Activated naive CD8-positive, alpha-beta T cell treated with anti-CD3 and anti-CD28 coated beads, Interleukin-2, amount 50 U/mL, for 16 hours (primary cell): ENCODE results near the gene LDLRAD3.
"Not testable (repeated sequence)": the region's sequence is repeated elsewhere in the genome, so short reads cannot be mapped to it uniquely, and the experiment has no call there.

Experiments used
- DNase-seq: peaks from one replicate; pipeline ENCODE4 v3.0.0-alpha.2; 2020; ENCODE audit warnings: low read depth, low spot score

LDLRAD3 gene

GRCh38 chr11:36162006-36162882 is 218.4 kb downstream of the LDLRAD3 start:
- DNase-seq, result no peak

- DNase-seq, result no peak
These were observed 219.1 kb downstream of the LDLRAD3 start for GRCh38 chr11:36162883-36163434.

- DNase-seq, result no peak
These were observed 220.8 kb downstream of the LDLRAD3 start for GRCh38 chr11:36164506-36165250.

GRCh38 chr11:36165621-36166397 is 221.9 kb downstream of the LDLRAD3 start:
- no peak for DNase-seq

- DNase-seq, result no peak
These were observed 223.2 kb downstream of the LDLRAD3 start for GRCh38 chr11:36167073-36167472.

- no peak for DNase-seq
These were observed 223.9 kb downstream of the LDLRAD3 start for GRCh38 chr11:36167729-36168128.

- no peak for DNase-seq
These were observed 234.0 kb downstream of the LDLRAD3 start for GRCh38 chr11:36177836-36178235.

- no peak for DNase-seq
These were observed 242.7 kb downstream of the LDLRAD3 start for GRCh38 chr11:36186340-36187175.

- no peak for DNase-seq
These were observed 243.8 kb downstream of the LDLRAD3 start for GRCh38 chr11:36187622-36188021.

- DNase-seq, result not testable (repeated sequence)
These were observed 245.9 kb downstream of the LDLRAD3 start for GRCh38 chr11:36189735-36190134.

GRCh38 chr11:36191941-36192340 is 248.1 kb downstream of the LDLRAD3 start:
- no peak for DNase-seq

- DNase-seq, result no peak
These were observed 248.8 kb downstream of the LDLRAD3 start for GRCh38 chr11:36192425-36193289.

GRCh38 chr11:36193290-36193619 is 249.4 kb downstream of the LDLRAD3 start:
- DNase-seq, result no peak

- no peak for DNase-seq
These were observed 249.9 kb downstream of the LDLRAD3 start for GRCh38 chr11:36193721-36194120.

GRCh38 chr11:36195496-36196354 is 251.9 kb downstream of the LDLRAD3 start:
- DNase-seq, result no peak

GRCh38 chr11:36196411-36196998 is 252.6 kb downstream of the LDLRAD3 start:
- DNase-seq, result no peak

GRCh38 chr11:36201411-36201810 is 257.5 kb downstream of the LDLRAD3 start:
- DNase-seq, result no peak

GRCh38 chr11:36205536-36205935 is 261.7 kb downstream of the LDLRAD3 start:
- DNase-seq, result no peak

- DNase-seq, result no peak
These were observed 266.7 kb downstream of the LDLRAD3 start for GRCh38 chr11:36210529-36210928.
